Measurements from ENCODE around the gene ASPHD1.

DNA sequence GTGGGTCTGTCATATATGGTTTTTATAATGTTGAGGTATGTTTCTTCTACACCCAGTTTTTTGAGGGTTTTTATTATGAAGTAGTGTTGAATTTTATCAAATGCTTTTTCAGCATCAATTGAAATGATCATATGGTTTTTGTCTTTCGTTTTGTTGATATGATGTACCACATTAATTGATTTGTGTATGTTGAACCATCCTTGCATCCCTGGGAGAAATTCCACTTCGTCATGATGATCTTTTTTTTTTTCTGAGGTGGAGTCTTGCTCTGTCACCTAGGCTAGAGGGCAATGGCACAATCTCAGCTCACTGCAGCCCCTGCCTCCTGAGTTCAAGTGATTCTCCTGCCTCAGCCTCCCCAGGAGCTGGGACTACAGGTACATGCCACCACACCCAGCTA, 47.6 kb downstream of the ASPHD1 start:
- no peak for TF ChIP-seq YY1 (IDR thresholded peaks at IDR 0.05; ENCODE audit: insufficient read depth, insufficient read length)
- TF ChIP-seq SUZ12 (IDR thresholded peaks at IDR 0.05; ENCODE audit: extremely low read depth, insufficient read depth, insufficient read length): no peak
